Measurements from ENCODE around the gene NKG7.

DNA sequence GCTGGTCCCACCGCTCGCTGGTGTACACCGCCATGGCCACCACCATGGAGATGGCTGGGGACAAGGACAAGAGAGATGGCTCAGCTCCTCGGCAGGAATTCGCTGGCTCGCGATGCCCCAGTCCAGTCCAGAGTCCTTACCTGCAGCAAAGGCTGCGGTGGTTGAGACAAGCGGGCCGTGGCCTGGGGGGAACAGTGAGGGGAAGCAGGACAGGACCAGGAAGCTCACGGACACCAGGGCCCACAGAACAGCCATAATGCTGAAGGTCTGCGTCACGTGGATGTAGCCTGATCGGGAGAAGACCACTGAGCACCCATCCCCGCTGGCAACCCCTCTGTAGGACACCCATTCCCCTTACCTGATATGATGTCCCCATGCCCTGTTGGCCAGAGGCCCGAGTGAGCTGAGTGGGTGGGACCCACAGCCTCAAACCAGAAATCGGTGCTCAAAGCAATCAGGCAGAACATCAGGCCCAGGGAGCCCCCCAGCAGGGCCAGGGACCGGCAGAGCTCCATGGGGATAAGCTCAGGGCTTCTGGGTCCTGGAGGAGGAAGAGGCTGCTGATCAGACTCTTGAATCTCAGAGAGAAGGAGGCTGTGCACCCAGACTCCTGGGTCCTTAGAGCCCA, 319 bp downstream of the NKG7 start:
- TF ChIP-seq, protein P1, sequence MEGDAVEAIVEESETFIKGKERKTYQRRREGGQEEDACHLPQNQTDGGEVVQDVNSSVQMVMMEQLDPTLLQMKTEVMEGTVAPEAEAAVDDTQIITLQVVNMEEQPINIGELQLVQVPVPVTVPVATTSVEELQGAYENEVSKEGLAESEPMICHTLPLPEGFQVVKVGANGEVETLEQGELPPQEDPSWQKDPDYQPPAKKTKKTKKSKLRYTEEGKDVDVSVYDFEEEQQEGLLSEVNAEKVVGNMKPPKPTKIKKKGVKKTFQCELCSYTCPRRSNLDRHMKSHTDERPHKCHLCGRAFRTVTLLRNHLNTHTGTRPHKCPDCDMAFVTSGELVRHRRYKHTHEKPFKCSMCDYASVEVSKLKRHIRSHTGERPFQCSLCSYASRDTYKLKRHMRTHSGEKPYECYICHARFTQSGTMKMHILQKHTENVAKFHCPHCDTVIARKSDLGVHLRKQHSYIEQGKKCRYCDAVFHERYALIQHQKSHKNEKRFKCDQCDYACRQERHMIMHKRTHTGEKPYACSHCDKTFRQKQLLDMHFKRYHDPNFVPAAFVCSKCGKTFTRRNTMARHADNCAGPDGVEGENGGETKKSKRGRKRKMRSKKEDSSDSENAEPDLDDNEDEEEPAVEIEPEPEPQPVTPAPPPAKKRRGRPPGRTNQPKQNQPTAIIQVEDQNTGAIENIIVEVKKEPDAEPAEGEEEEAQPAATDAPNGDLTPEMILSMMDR (IDR thresholded peaks at IDR 0.05; ENCODE audit: low read depth, low read length), result no peak
- no peak for TF ChIP-seq EZH2phosphoT487 (IDR thresholded peaks at IDR 0.05; ENCODE audit: low read depth)
